HCT116 (cell line): ENCODE measurements around the gene PNMT. TPM values are rescaled to one million over a fixed set of nuclear protein-coding genes. Genes with fewer than 3 reads are reported as not detected.

ENCODE experiments used
- ATAC-seq: fragments of 200-7000 bp; cut with Tn5 transposase; 2 replicates; pipeline ENCODE4 v1.9.1; 2020; ENCODE audit warnings: mild to moderate bottlenecking, moderate library complexity
- BruUV-seq: library from RNA; stranded (reverse); fragments of 400-500 nt; replicated peaks from 2 replicates; lab custom pipeline; 2021; lab: Mats Ljungman, UMichigan
- CTCF ChIA-PET: fragments of 300-600 bp; sonication (Branson Sonifier 250); formaldehyde crosslinking; loops from one replicate; lab custom pipeline; 2021; ENCODE audit warnings: antibody characterized with exemption; lab: Charles Lee
- POLR2A ChIA-PET: fragments of 300-600, 350-600 bp; sonication (Branson Sonifier 250); formaldehyde crosslinking; loops from one replicate; lab custom pipeline; 2021; ENCODE audit warnings: antibody characterized with exemption; lab: Charles Lee
- RAD21 ChIA-PET, 2 experiments: fragments of 300-600 bp; sonication (Branson Sonifier 250); formaldehyde crosslinking; loops; one replicate each; lab custom pipeline; 2023; ENCODE audit warnings: low total read pairs in 2 of 2; ENCODE audit not compliant: uncharacterized antibody in 2 of 2, unreplicated experiment in 2 of 2, low non-redundant PET in 1 of 2; lab: Charles Lee
- DNase-seq: peaks from one replicate; pipeline ENCODE4 v3.0.0-alpha.2; 2010; ENCODE audit warnings: low read depth, low spot score
- H2AFZ ChIP-seq: fragments of 200-600 bp; shearing (Covaris generic), sonication (generic); 2 replicates; pipeline ENCODE4 v1.6.1; 2017; ENCODE audit warnings: low read depth, mixed run types, mixed read lengths, antibody characterized with exemption, low read length; ENCODE audit not compliant: poor library complexity, severe bottlenecking
- H3K27ac ChIP-seq: 2 replicates; pipeline ENCODE4 v1.5.1; 2012; ENCODE audit warnings: low read depth, low read length
- H3K27me3 ChIP-seq: fragments of 200-600 bp; sonication (generic); 2 replicates; pipeline ENCODE4 v1.6.1; 2016; ENCODE audit warnings: mixed run types, low read length, mixed read lengths; ENCODE audit not compliant: insufficient read depth
- H3K36me3 ChIP-seq, 2 experiments: fragments of 200-500 bp in 1 of 2; fragments of 200-600 bp in 1 of 2; sonication (Bioruptor generic) in 1 of 2; sonication (generic) in 1 of 2; 2 replicates each; pipeline versions ENCODE4 v1.5.1 to v1.6.1; 2014 to 2016; ENCODE audit warnings: low read length in 2 of 2, inconsistent platforms in 1 of 2, mixed read lengths in 1 of 2, mixed run types in 1 of 2; ENCODE audit not compliant: insufficient read depth in 2 of 2, control insufficient read depth in 1 of 2
- H3K4me1 ChIP-seq, 2 experiments: fragments of 200-600 bp in 1 of 2; sonication (generic) in 1 of 2; 2 replicates each; pipeline versions ENCODE4 v1.5.1 to v1.6.1; 2012 to 2017; ENCODE audit warnings: low read length in 2 of 2, inconsistent platforms in 1 of 2, mild to moderate bottlenecking in 1 of 2, mixed read lengths in 1 of 2, mixed run types in 1 of 2, moderate library complexity in 1 of 2; ENCODE audit not compliant: insufficient read depth in 2 of 2, control insufficient read depth in 1 of 2
- H3K4me2 ChIP-seq: fragments of 200-600 bp; sonication (generic); 2 replicates; pipeline ENCODE4 v1.6.1; 2017; ENCODE audit warnings: mixed run types, low read length, mixed read lengths
- H3K4me3 ChIP-seq, 2 experiments: fragments of 200-600 bp in 1 of 2; sonication (generic) in 1 of 2; replicated peaks in 1 of 2; 2 replicates each; pipeline ENCODE4 v1.5.1; 2011 to 2016; ENCODE audit warnings: low read length in 2 of 2, control low read depth in 1 of 2, low read depth in 1 of 2, mild to moderate bottlenecking in 1 of 2, mixed read lengths in 1 of 2, mixed run types in 1 of 2
- H3K79me2 ChIP-seq: fragments of 200-600 bp; sonication (generic); 2 replicates; pipeline ENCODE4 v1.6.1; 2017; ENCODE audit warnings: mild to moderate bottlenecking, mixed run types, low read length, moderate library complexity, mixed read lengths; ENCODE audit not compliant: insufficient read depth
- H3K9ac ChIP-seq: fragments of 200-600 bp; sonication (generic); 2 replicates; pipeline ENCODE4 v1.6.1; 2016; ENCODE audit warnings: low read length, mixed read lengths
- H3K9me2 ChIP-seq: fragments of 200-600 bp; sonication (generic), shearing (Covaris generic); 2 replicates; pipeline ENCODE4 v1.6.1; 2017; ENCODE audit warnings: mixed run types, mild to moderate bottlenecking, moderate library complexity; ENCODE audit not compliant: insufficient read depth
- H3K9me3 ChIP-seq, 2 experiments: fragments of 200-500 bp in 1 of 2; fragments of 200-600 bp in 1 of 2; sonication (Bioruptor generic) in 1 of 2; sonication (generic) in 1 of 2; 2 replicates each; pipeline ENCODE4 v1.6.1; 2014 to 2017; ENCODE audit warnings: low read length in 2 of 2, mixed read lengths in 2 of 2, inconsistent platforms in 1 of 2, low read depth in 1 of 2, mild to moderate bottlenecking in 1 of 2, mixed run types in 1 of 2, moderate library complexity in 1 of 2; ENCODE audit not compliant: control insufficient read depth in 1 of 2, insufficient read depth in 1 of 2
- H4K20me1 ChIP-seq: fragments of 200-600 bp; sonication (generic), shearing (Covaris generic); 2 replicates; pipeline ENCODE4 v1.6.1; 2017; ENCODE audit warnings: mixed run types, mild to moderate bottlenecking, moderate library complexity; ENCODE audit not compliant: insufficient read depth
- ATF3 ChIP-seq: IDR thresholded peaks from 2 replicates; pipeline ENCODE4 v1.6.1; 2012
- CBX3 ChIP-seq: IDR thresholded peaks from 2 replicates; pipeline ENCODE4 v1.6.1; 2012; ENCODE audit warnings: low read depth
- CEBPB ChIP-seq: IDR thresholded peaks from 2 replicates; pipeline ENCODE4 v1.6.1; 2012; ENCODE audit warnings: low read depth
- EZH2phosphoT487 ChIP-seq: fragments of 200-600 bp; IDR thresholded peaks from 2 replicates; pipeline ENCODE4 v1.6.1; 2018; ENCODE audit warnings: antibody characterized with exemption, borderline replicate concordance
- FOSL1 ChIP-seq: IDR thresholded peaks from 2 replicates; pipeline ENCODE4 v1.6.1; 2012; ENCODE audit warnings: low read depth
- JUND ChIP-seq: IDR thresholded peaks from 2 replicates; pipeline ENCODE4 v1.6.1; 2012
- MAX ChIP-seq: IDR thresholded peaks from 2 replicates; pipeline ENCODE4 v1.6.1; 2012
- POLR2AphosphoS5 ChIP-seq: IDR thresholded peaks from 2 replicates; pipeline ENCODE4 v1.6.1; 2011; ENCODE audit warnings: mild to moderate bottlenecking, low read depth, low read length, moderate library complexity
- REST ChIP-seq: IDR thresholded peaks from 2 replicates; pipeline ENCODE4 v1.6.1; 2012; ENCODE audit warnings: low read depth
- SP1 ChIP-seq: IDR thresholded peaks from 2 replicates; pipeline ENCODE4 v1.6.1; 2012; ENCODE audit warnings: low read depth
- SRF ChIP-seq: IDR thresholded peaks from 2 replicates; pipeline ENCODE4 v1.6.1; 2012; ENCODE audit warnings: low read depth
- ZNF274 ChIP-seq: fragments of 200-500 bp; sonication (Bioruptor generic); IDR thresholded peaks from 2 replicates; pipeline ENCODE4 v1.6.1; 2014; ENCODE audit warnings: mild to moderate bottlenecking, low read depth, low read length, inconsistent platforms
- intact Hi-C: fragments of 100-400 bp; cut with micrococcal nuclease; formaldehyde crosslinking; loops from 2 replicates; pipeline ENCODE4 v1.10.0; 2022
- total RNA-seq: library from RNA; stranded (reverse); gene quantifications from one replicate; pipeline ENCODE4 v1.2.1, GENCODE V29; 2021; ENCODE audit not compliant: unreplicated experiment

The PNMT gene
- total RNA-seq, 1 experiment from 2014 or later, result not detected

- Histone ChIP-seq H3K9me3 (no peaks in the 10 kb centered on the region), H2AFZ (no peak overlapping the region), H3K27me3 (no peaks in the 10 kb centered on the region), H3K4me3 (no peak overlapping the region)
- POLR2A ChIA-PET, result no interaction called here
- no peak for ATAC-seq
- no TSS peak for BruUV-seq
- TF ChIP-seq JUND (no peak), ATF3 (no peak), POLR2AphosphoS5 (no peak), EZH2phosphoT487 (no peak), REST (no peak), MAX (no peak), CBX3 (no peak), CEBPB (no peak), ZNF274 (no peak), FOSL1 (no peak), SRF (no peak), SP1 (no peak)
- TF ChIP-seq, all 23 proteins: peak for 0
- H3K4me1 ChIP-seq, result peaks cover 13 to 56% of the 10 kb centered on the region in 2 experiments
- H3K9ac ChIP-seq, result no peak overlapping the region
- H4K20me1 ChIP-seq, result no peaks in the 10 kb centered on the region
- CTCF ChIA-PET, result interaction anchor here (1.1 to 3.6 kb wide), 13 partner anchors 9 to 446 kb away, joined by 3 to 30 read pairs (median 5); partner anchors contain the start of gene ERBB2
- DNase-seq, result no peak
- intact Hi-C loops, result no loop called here
- H3K36me3 ChIP-seq, result no peaks in the 10 kb centered on the region; a peak in 1 of 4 replicates
- H3K79me2 ChIP-seq, result peaks cover under 1% of the 10 kb centered on the region; the same call in 1 of the 2 replicates
- no peak overlapping the region; the same call in 1 of the 2 replicates for H3K27ac ChIP-seq
- no peak overlapping the region for H3K4me2 ChIP-seq
- no peaks in the 10 kb centered on the region for H3K9me2 ChIP-seq
- RAD21 ChIA-PET, result no interaction called here
These were observed 15.5 kb upstream of the PNMT start for GRCh38 chr17:39652587-39653315.
